ENCODE measurements around the gene RBMXL3. TPM values are rescaled to one million over a fixed set of nuclear protein-coding genes. Genes with fewer than 3 reads are reported as not detected.

Gene RBMXL3
- total RNA-seq, 1 experiment from 2014 or later = not detected

DNA sequence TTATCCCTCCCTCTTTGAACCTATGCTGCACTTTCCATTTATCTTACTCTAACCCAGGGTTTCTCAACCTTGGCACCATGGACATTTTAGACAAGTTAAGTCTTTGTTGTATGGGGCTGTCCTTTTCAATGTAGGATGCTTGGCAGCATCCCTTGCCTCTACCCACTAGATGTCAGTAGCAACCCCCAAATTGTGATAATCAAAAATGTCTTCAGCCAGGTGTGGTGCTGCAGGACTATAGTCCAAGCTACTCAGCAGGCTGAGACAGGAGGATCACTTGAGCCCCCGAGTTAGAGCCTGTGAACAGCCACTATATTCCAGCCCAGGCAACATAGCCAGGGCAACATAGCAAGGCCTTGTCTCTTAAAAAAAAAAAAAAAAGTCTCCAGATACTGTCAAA, 37.7 kb downstream of the RBMXL3 start:
- CTCF ChIA-PET = interaction anchor here (0.5 to 0.9 kb wide), 3 partner anchors 451 to 600 kb away, joined by 3 to 5 read pairs (median 3); no protein-coding TSS in a partner anchor
- peak; percentile 25 for DNase-seq
- intact Hi-C loops (cut with micrococcal nuclease; ENCODE audit: unreplicated experiment) = loop anchor here (1.0 to 5.0 kb wide), 6 partner anchors 41 to 465 kb away; no protein-coding TSS in a partner anchor
- Mint-ChIP-seq H3K36me3 (ENCODE audit: insufficient read depth, unreplicated experiment) (no peaks in the 10 kb centered on the region), H3K27me3 (ENCODE audit: unreplicated experiment) (no peaks in the 10 kb centered on the region), H3K9me3 (ENCODE audit: low read depth, unreplicated experiment) (no peaks in the 10 kb centered on the region), H3K27ac (ENCODE audit: unreplicated experiment) (no peak overlapping the region), H3K4me3 (ENCODE audit: low read depth, unreplicated experiment) (no peak overlapping the region), H3K4me1 (ENCODE audit: low read depth, unreplicated experiment) (peaks cover 9% of the 10 kb centered on the region)
- no TSS peak for BruUV-seq (replicated peaks)
- TF ChIP-seq, protein P1, sequence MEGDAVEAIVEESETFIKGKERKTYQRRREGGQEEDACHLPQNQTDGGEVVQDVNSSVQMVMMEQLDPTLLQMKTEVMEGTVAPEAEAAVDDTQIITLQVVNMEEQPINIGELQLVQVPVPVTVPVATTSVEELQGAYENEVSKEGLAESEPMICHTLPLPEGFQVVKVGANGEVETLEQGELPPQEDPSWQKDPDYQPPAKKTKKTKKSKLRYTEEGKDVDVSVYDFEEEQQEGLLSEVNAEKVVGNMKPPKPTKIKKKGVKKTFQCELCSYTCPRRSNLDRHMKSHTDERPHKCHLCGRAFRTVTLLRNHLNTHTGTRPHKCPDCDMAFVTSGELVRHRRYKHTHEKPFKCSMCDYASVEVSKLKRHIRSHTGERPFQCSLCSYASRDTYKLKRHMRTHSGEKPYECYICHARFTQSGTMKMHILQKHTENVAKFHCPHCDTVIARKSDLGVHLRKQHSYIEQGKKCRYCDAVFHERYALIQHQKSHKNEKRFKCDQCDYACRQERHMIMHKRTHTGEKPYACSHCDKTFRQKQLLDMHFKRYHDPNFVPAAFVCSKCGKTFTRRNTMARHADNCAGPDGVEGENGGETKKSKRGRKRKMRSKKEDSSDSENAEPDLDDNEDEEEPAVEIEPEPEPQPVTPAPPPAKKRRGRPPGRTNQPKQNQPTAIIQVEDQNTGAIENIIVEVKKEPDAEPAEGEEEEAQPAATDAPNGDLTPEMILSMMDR (IDR thresholded peaks at IDR 0.05; ENCODE audit: unreplicated experiment) = peak; percentile 41

- no TSS peak for BruUV-seq (replicated peaks)
- H3K27ac Mint-ChIP-seq (ENCODE audit: unreplicated experiment) = no peak overlapping the region
- intact Hi-C loops (cut with micrococcal nuclease; ENCODE audit: unreplicated experiment) = loop anchor here (5.0 kb wide), 2 partner anchors 93 to 463 kb away; no protein-coding TSS in a partner anchor
- DNase-seq = no peak
- H3K4me3 Mint-ChIP-seq (ENCODE audit: low read depth, unreplicated experiment) = no peak overlapping the region
- CTCF ChIA-PET = no interaction called here
- no peaks in the 10 kb centered on the region for H3K36me3 Mint-ChIP-seq (ENCODE audit: insufficient read depth, unreplicated experiment)
- no peaks in the 10 kb centered on the region for H3K27me3 Mint-ChIP-seq (ENCODE audit: unreplicated experiment)
- no peaks in the 10 kb centered on the region for H3K9me3 Mint-ChIP-seq (ENCODE audit: low read depth, unreplicated experiment)
- TF ChIP-seq, protein P1 (IDR thresholded peaks at IDR 0.05; ENCODE audit: unreplicated experiment) = no peak
- H3K4me1 Mint-ChIP-seq (ENCODE audit: low read depth, unreplicated experiment) = peaks cover 9% of the 10 kb centered on the region
These were observed 40.3 kb downstream of the RBMXL3 start for GRCh38 chrX:115229337-115230003.

- Mint-ChIP-seq H3K4me3 (ENCODE audit: low read depth, unreplicated experiment) (no peak overlapping the region), H3K27ac (ENCODE audit: unreplicated experiment) (no peak overlapping the region), H3K4me1 (ENCODE audit: low read depth, unreplicated experiment) (peaks cover 9% of the 10 kb centered on the region), H3K9me3 (ENCODE audit: low read depth, unreplicated experiment) (no peaks in the 10 kb centered on the region), H3K27me3 (ENCODE audit: unreplicated experiment) (no peaks in the 10 kb centered on the region), H3K36me3 (ENCODE audit: insufficient read depth, unreplicated experiment) (no peaks in the 10 kb centered on the region)
- intact Hi-C loops (cut with micrococcal nuclease; ENCODE audit: unreplicated experiment) = no loop called here
- no TSS peak for BruUV-seq (replicated peaks)
- CTCF ChIA-PET = no interaction called here
- no peak for DNase-seq
- TF ChIP-seq, protein P1 (IDR thresholded peaks at IDR 0.05; ENCODE audit: unreplicated experiment) = no peak
These were observed 43.8 kb downstream of the RBMXL3 start for GRCh38 chrX:115232933-115233496.

- intact Hi-C loops (cut with micrococcal nuclease; ENCODE audit: unreplicated experiment) = no loop called here
- peaks cover 9% of the 10 kb centered on the region for H3K4me1 Mint-ChIP-seq (ENCODE audit: low read depth, unreplicated experiment)
- CTCF ChIA-PET = no interaction called here
- no peak for DNase-seq
- BruUV-seq (replicated peaks) = no TSS peak
- H3K27ac Mint-ChIP-seq (ENCODE audit: unreplicated experiment) = no peak within 1 kb of the TSS
- no peaks in the 10 kb centered on the region for H3K36me3 Mint-ChIP-seq (ENCODE audit: insufficient read depth, unreplicated experiment)
- H3K9me3 Mint-ChIP-seq (ENCODE audit: low read depth, unreplicated experiment) = no peaks in the 10 kb centered on the region
- H3K4me3 Mint-ChIP-seq (ENCODE audit: low read depth, unreplicated experiment) = no peak within 1 kb of the TSS
- H3K27me3 Mint-ChIP-seq (ENCODE audit: unreplicated experiment) = no peaks in the 10 kb centered on the region
- TF ChIP-seq, protein P1 (IDR thresholded peaks at IDR 0.05; ENCODE audit: unreplicated experiment) = no peak
These were observed 44.6 kb downstream of the RBMXL3 start, which contains the start of gene LRCH2 for GRCh38 chrX:115233497-115234455. Gene LRCH2 (minus strand): TSS chrX:115234096. CDS start chrX:115234041, 55 bp downstream.

Data from Calu3 (cell line).